MCF 10A (cell line): ENCODE measurements around the gene SMIM17. TPM values are rescaled to one million over a fixed set of nuclear protein-coding genes. Genes with fewer than 3 reads are reported as not detected.

ENCODE experiments used
- BruUV-seq: library from RNA; stranded (reverse); fragments of 400-500 nt; replicated peaks from 2 replicates; lab custom pipeline; 2021; lab: Mats Ljungman, UMichigan
- CTCF ChIA-PET: fragments of 300-600 bp; sonication (Branson Sonifier 250); formaldehyde crosslinking; extraction: SDS; loops from one replicate; lab custom pipeline; 2021; ENCODE audit warnings: antibody characterized with exemption, inconsistent platforms; lab: Yijun Ruan, JAX
- POLR2A ChIA-PET: fragments of 300-600, 350-650 bp; sonication (Branson Sonifier 250); formaldehyde crosslinking; extraction: SDS; loops from one replicate; lab custom pipeline; 2020; ENCODE audit warnings: antibody characterized with exemption, inconsistent platforms; lab: Yijun Ruan, JAX
- DNase-seq: peaks from one replicate; pipeline ENCODE4 v3.0.0-alpha.2; 2018; ENCODE audit not compliant: unreplicated experiment
- H3K27ac Mint-ChIP-seq: one replicate; pipeline ENCODE4 v1.8.0; 2022; ENCODE audit warnings: mild to moderate bottlenecking, low read depth, mixed read lengths; ENCODE audit not compliant: unreplicated experiment
- H3K27me3 Mint-ChIP-seq: one replicate; pipeline ENCODE4 v1.8.0; 2022; ENCODE audit warnings: mixed read lengths; ENCODE audit not compliant: insufficient read depth, unreplicated experiment
- H3K36me3 Mint-ChIP-seq: one replicate; pipeline ENCODE4 v1.8.0; 2022; ENCODE audit warnings: mild to moderate bottlenecking, moderate library complexity, mixed read lengths; ENCODE audit not compliant: insufficient read depth, unreplicated experiment
- H3K4me1 Mint-ChIP-seq: one replicate; pipeline ENCODE4 v1.8.0; 2022; ENCODE audit warnings: mixed read lengths; ENCODE audit not compliant: insufficient read depth, unreplicated experiment
- H3K4me3 Mint-ChIP-seq: one replicate; pipeline ENCODE4 v1.8.0; 2022; ENCODE audit warnings: mild to moderate bottlenecking, moderate library complexity, mixed read lengths; ENCODE audit not compliant: unreplicated experiment
- H3K9me3 Mint-ChIP-seq: one replicate; pipeline ENCODE4 v1.8.0; 2022; ENCODE audit warnings: mixed read lengths; ENCODE audit not compliant: unreplicated experiment
- intact Hi-C: fragments of 100-400 bp; cut with micrococcal nuclease; formaldehyde crosslinking; loops from 2 replicates; pipeline ENCODE4 v1.14.1; 2022
- total RNA-seq: library from RNA; stranded (reverse); gene quantifications from 2 replicates; pipeline ENCODE4 v1.2.3, GENCODE V29; 2022
- TF ChIP-seq, protein P1 (sequence below): fragments of 200-600 bp; IDR thresholded peaks from one replicate; pipeline ENCODE4 v1.8.0; 2022; ENCODE audit warnings: antibody characterized with exemption, mild to moderate bottlenecking; ENCODE audit not compliant: unreplicated experiment

SMIM17 gene
- total RNA-seq, 1 experiment from 2014 or later: not detected

DNA sequence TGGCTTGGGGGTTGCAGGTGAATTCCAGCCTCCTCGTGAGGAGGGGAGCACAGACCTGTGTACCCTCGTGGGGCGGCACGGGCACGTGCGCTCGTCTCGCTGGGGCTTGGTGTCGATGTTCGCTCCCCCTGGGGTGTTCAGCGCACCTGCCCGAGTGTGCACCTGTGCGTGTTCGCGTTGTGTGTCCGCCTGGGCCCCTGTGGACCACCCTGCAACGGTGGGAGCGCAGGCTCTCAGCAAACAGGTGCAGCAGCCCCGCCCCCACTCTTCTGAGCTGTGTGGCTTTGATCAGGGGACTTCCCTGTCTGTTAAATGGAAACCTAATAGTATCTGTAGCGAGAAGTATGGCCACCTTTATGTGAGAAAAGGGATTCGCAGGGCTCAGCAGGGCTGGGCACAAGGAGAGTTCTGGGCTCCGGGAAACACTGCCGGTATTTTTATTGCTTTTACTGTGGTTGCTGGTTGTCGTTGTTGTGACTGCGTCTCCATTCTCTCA lies 549 bp downstream of the SMIM17 start:
- Mint-ChIP-seq H3K27me3 (no peaks in the 10 kb centered on the region), H3K4me1 (no peaks in the 10 kb centered on the region), H3K27ac (no peak overlapping the region), H3K4me3 (no peak overlapping the region), H3K9me3 (peaks cover 58% of the 10 kb centered on the region), H3K36me3 (peaks cover 7% of the 10 kb centered on the region)
- CTCF ChIA-PET: no interaction called here
- TF ChIP-seq, protein P1, sequence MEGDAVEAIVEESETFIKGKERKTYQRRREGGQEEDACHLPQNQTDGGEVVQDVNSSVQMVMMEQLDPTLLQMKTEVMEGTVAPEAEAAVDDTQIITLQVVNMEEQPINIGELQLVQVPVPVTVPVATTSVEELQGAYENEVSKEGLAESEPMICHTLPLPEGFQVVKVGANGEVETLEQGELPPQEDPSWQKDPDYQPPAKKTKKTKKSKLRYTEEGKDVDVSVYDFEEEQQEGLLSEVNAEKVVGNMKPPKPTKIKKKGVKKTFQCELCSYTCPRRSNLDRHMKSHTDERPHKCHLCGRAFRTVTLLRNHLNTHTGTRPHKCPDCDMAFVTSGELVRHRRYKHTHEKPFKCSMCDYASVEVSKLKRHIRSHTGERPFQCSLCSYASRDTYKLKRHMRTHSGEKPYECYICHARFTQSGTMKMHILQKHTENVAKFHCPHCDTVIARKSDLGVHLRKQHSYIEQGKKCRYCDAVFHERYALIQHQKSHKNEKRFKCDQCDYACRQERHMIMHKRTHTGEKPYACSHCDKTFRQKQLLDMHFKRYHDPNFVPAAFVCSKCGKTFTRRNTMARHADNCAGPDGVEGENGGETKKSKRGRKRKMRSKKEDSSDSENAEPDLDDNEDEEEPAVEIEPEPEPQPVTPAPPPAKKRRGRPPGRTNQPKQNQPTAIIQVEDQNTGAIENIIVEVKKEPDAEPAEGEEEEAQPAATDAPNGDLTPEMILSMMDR: no peak
- no peak for DNase-seq
- POLR2A ChIA-PET: no interaction called here
- intact Hi-C loops: no loop called here
- no TSS peak for BruUV-seq

DNA sequence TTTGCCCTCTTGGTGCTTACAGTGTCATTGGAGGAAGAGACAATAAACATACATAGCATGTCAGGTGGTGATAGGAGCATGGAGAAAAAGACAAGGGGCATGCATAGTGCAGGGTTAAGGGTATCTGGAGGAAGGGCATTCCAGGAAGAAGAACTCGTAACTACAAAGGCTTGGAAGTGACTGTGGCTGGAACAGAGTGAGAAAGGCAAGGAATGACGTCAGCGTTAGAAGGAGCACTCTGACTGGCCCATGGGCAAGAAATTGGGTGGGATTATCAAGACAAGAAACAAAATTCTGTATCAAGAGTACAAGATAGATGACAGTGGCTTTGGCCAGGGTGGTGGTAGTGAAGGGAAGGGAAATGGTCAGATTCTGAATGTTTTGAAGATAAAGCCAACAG lies 11.2 kb downstream of the SMIM17 start:
- intact Hi-C loops: no loop called here
- POLR2A ChIA-PET: no interaction called here
- no TSS peak for BruUV-seq
- CTCF ChIA-PET: no interaction called here
- Mint-ChIP-seq H3K4me3 (no peak overlapping the region), H3K27ac (no peak overlapping the region), H3K27me3 (no peaks in the 10 kb centered on the region), H3K36me3 (no peaks in the 10 kb centered on the region), H3K9me3 (peaks cover 46% of the 10 kb centered on the region), H3K4me1 (no peaks in the 10 kb centered on the region)
- DNase-seq: no peak
- TF ChIP-seq, protein P1: no peak

DNA sequence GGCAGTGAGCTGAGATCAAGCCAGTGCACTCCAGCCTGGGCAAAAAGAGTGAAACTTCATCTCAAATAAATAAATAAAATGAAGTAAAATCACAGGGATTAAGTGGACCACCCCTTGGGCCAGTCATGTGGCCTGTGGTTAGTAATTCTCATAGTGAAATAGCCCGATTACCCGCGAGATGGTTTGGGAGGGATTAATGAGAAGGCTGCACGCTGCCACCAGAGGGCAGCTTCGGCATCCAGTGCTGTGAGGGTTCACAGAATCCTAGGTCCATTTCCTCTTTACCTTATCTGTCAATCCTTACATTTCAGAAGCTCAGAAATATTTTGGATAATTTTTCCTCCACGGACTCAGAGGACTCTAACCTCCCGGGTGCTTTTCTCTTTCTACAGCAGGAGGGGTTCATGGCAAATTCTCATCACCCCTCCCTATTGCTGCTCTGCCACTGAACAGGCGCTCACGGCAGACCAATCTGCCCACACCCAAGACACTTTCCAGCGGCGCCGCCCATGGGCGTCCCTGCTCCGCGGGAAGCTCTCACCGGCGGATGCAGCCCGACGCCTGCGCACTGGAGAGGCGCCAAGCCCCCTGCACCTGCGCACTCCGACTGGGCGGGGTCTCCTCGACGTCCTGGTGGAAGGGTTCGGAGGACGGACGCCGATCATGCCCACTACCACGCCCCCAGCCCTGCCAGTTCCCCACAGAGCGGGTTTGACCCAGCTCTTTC lies 17.6 kb downstream of the SMIM17 start:
- peaks cover 15% of the 10 kb centered on the region for H3K9me3 Mint-ChIP-seq
- no peak overlapping the region for H3K4me3 Mint-ChIP-seq
- BruUV-seq: no TSS peak
- TF ChIP-seq, protein P1: no peak
- peak; percentile 0 for DNase-seq
- H3K27me3 Mint-ChIP-seq: no peaks in the 10 kb centered on the region
- intact Hi-C loops: no loop called here
- H3K27ac Mint-ChIP-seq: no peak overlapping the region
- POLR2A ChIA-PET: no interaction called here
- CTCF ChIA-PET: no interaction called here
- H3K36me3 Mint-ChIP-seq: peaks cover 5% of the 10 kb centered on the region
- H3K4me1 Mint-ChIP-seq: no peaks in the 10 kb centered on the region

DNA sequence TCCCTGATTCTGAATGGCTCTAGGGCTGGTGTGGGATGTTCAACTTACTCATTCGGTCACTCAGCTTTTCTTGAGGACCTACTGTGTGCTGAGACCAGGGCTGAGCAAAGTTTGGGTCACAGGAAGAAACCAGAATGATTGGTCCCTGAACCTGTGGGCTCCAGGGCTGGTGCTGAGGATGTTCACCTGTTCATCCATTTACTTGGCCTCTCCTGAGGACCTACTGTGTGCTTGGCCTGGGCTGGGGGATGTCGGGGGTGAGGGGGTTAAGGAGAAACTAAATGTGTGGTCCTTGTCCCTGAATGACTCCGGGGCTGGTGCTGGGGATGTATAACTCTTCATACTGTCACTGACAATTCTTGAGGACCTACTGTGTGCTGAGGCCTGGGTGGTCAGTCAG lies 18.3 kb downstream of the SMIM17 start:
- TF ChIP-seq, protein P1: no peak
- no TSS peak for BruUV-seq
- Mint-ChIP-seq H3K4me3 (no peak overlapping the region), H3K27me3 (no peaks in the 10 kb centered on the region), H3K4me1 (no peaks in the 10 kb centered on the region), H3K9me3 (peaks cover 15% of the 10 kb centered on the region), H3K27ac (no peak overlapping the region), H3K36me3 (peaks cover 5% of the 10 kb centered on the region)
- intact Hi-C loops: no loop called here
- DNase-seq: no peak
- CTCF ChIA-PET: interaction anchor here (0.6 kb wide), 1 partner anchor 447 kb away, joined by 3 read pairs; no protein-coding TSS in a partner anchor
- POLR2A ChIA-PET: no interaction called here
